ENCODE measurements around the gene SPATS1.
"Not testable (repeated sequence)": the region's sequence is repeated elsewhere in the genome, so short reads cannot be mapped to it uniquely, and the experiment has no call there.

Gene SPATS1

GRCh38 chr6:44311304-44311703 lies 31.1 kb upstream of the SPATS1 start:
- Histone ChIP-seq H3K4me3 (ENCODE audit: extremely low read depth, insufficient read depth, low read length, poor library complexity, severe bottlenecking) (no peak overlapping the region), H3K4me1 (ENCODE audit: control insufficient read depth, insufficient read depth, low read length, poor library complexity, severe bottlenecking) (no peaks in the 10 kb centered on the region), H3K36me3 (ENCODE audit: control insufficient read depth, insufficient read depth, low read length) (peaks cover 52% of the 10 kb centered on the region), H3K9me3 (ENCODE audit: control insufficient read depth, low read length) (no peaks in the 10 kb centered on the region), H3K27ac (ENCODE audit: low read depth, low read length, severe bottlenecking) (no peak overlapping the region)
- WGBS, 2 experiments (ENCODE audit: insufficient coverage in 2 of 2) = 90 to 100% methylated on average over 2 of the region's 2 CpGs

GRCh38 chr6:44311767-44312166 lies 30.7 kb upstream of the SPATS1 start:
- H3K9me3 ChIP-seq (ENCODE audit: control insufficient read depth, low read length) = no peaks in the 10 kb centered on the region
- peak overlapping the region; percentile 79 for H3K4me3 ChIP-seq (ENCODE audit: extremely low read depth, insufficient read depth, low read length, poor library complexity, severe bottlenecking)
- H3K36me3 ChIP-seq (ENCODE audit: control insufficient read depth, insufficient read depth, low read length) = peaks cover 48% of the 10 kb centered on the region
- H3K4me1 ChIP-seq (ENCODE audit: control insufficient read depth, insufficient read depth, low read length, poor library complexity, severe bottlenecking) = no peaks in the 10 kb centered on the region
- WGBS, 2 experiments (ENCODE audit: insufficient coverage in 2 of 2) = 90 to 97% methylated on average over 3 of the region's 3 CpGs
- H3K27ac ChIP-seq (ENCODE audit: low read depth, low read length, severe bottlenecking) = no peak overlapping the region

GRCh38 chr6:44312901-44313788 lies 29.3 kb upstream of the SPATS1 start, which contains the start of gene AARS2:
AARS2 (minus strand) TSS chr6:44313347; CDS start chr6:44313323, 24 bp downstream.
- Histone ChIP-seq H3K4me1 (ENCODE audit: control insufficient read depth, insufficient read depth, low read length, poor library complexity, severe bottlenecking) (no peaks in the 10 kb centered on the region), H3K4me3 (ENCODE audit: extremely low read depth, insufficient read depth, low read length, poor library complexity, severe bottlenecking) (peak within 1 kb of the TSS; percentile 79), H3K27ac (ENCODE audit: low read depth, low read length, severe bottlenecking) (peak within 1 kb of the TSS; percentile 18), H3K36me3 (ENCODE audit: control insufficient read depth, insufficient read depth, low read length) (peaks cover 38% of the 10 kb centered on the region), H3K9me3 (ENCODE audit: control insufficient read depth, low read length) (no peaks in the 10 kb centered on the region)
- WGBS, 2 experiments (ENCODE audit: insufficient coverage in 2 of 2) = 1 to 5% methylated on average over 33 to 38 of the region's 52 CpGs

- H3K4me1 ChIP-seq (ENCODE audit: control insufficient read depth, insufficient read depth, low read length, poor library complexity, severe bottlenecking); H3K4me3 ChIP-seq (ENCODE audit: extremely low read depth, insufficient read depth, low read length, poor library complexity, severe bottlenecking); H3K27ac ChIP-seq (ENCODE audit: low read depth, low read length, severe bottlenecking); H3K9me3 ChIP-seq (ENCODE audit: control insufficient read depth, low read length): not testable (repeated sequence)
- WGBS, 2 experiments (ENCODE audit: insufficient coverage in 2 of 2) = 80 to 83% methylated on average over 3 to 6 of the region's 8 CpGs
- H3K36me3 ChIP-seq (ENCODE audit: control insufficient read depth, insufficient read depth, low read length) = peaks cover 25% of the 10 kb centered on the region
Measured at GRCh38 chr6:44314657-44315056, 27.8 kb upstream of the SPATS1 start.

- peaks cover 16% of the 10 kb centered on the region for H3K36me3 ChIP-seq (ENCODE audit: control insufficient read depth, insufficient read depth, low read length)
- 86 to 100% methylated on average over 3 of the region's 3 CpGs for WGBS, 2 experiments (ENCODE audit: insufficient coverage in 2 of 2)
- H3K4me1 ChIP-seq (ENCODE audit: control insufficient read depth, insufficient read depth, low read length, poor library complexity, severe bottlenecking) = no peaks in the 10 kb centered on the region
- H3K4me3 ChIP-seq (ENCODE audit: extremely low read depth, insufficient read depth, low read length, poor library complexity, severe bottlenecking) = no peak overlapping the region
- H3K27ac ChIP-seq (ENCODE audit: low read depth, low read length, severe bottlenecking) = no peak overlapping the region
- no peaks in the 10 kb centered on the region for H3K9me3 ChIP-seq (ENCODE audit: control insufficient read depth, low read length)
Measured at GRCh38 chr6:44315516-44315915, 26.9 kb upstream of the SPATS1 start.

GRCh38 chr6:44315951-44316350 lies 26.5 kb upstream of the SPATS1 start:
- Histone ChIP-seq H3K4me3 (ENCODE audit: extremely low read depth, insufficient read depth, low read length, poor library complexity, severe bottlenecking) (no peak overlapping the region), H3K4me1 (ENCODE audit: control insufficient read depth, insufficient read depth, low read length, poor library complexity, severe bottlenecking) (no peaks in the 10 kb centered on the region), H3K27ac (ENCODE audit: low read depth, low read length, severe bottlenecking) (no peak overlapping the region), H3K36me3 (ENCODE audit: control insufficient read depth, insufficient read depth, low read length) (peaks cover 12% of the 10 kb centered on the region), H3K9me3 (ENCODE audit: control insufficient read depth, low read length) (no peaks in the 10 kb centered on the region)
- WGBS, 2 experiments (ENCODE audit: insufficient coverage in 2 of 2) = 50 to 83% methylated on average over 1 to 2 of the region's 5 CpGs

- Histone ChIP-seq H3K9me3 (ENCODE audit: control insufficient read depth, low read length) (no peaks in the 10 kb centered on the region), H3K4me3 (ENCODE audit: extremely low read depth, insufficient read depth, low read length, poor library complexity, severe bottlenecking) (no peak overlapping the region), H3K4me1 (ENCODE audit: control insufficient read depth, insufficient read depth, low read length, poor library complexity, severe bottlenecking) (no peaks in the 10 kb centered on the region), H3K36me3 (ENCODE audit: control insufficient read depth, insufficient read depth, low read length) (peaks cover 7% of the 10 kb centered on the region), H3K27ac (ENCODE audit: low read depth, low read length, severe bottlenecking) (no peak overlapping the region)
- WGBS, 2 experiments (ENCODE audit: insufficient coverage in 2 of 2) = 96 to 100% methylated on average over 3 to 5 of the region's 12 CpGs
Measured at GRCh38 chr6:44316481-44316880, 26.0 kb upstream of the SPATS1 start.

GRCh38 chr6:44317136-44317631 lies 25.3 kb upstream of the SPATS1 start:
- not testable (repeated sequence) for H3K9me3 ChIP-seq (ENCODE audit: control insufficient read depth, low read length); H3K4me1 ChIP-seq (ENCODE audit: control insufficient read depth, insufficient read depth, low read length, poor library complexity, severe bottlenecking); H3K36me3 ChIP-seq (ENCODE audit: control insufficient read depth, insufficient read depth, low read length); H3K4me3 ChIP-seq (ENCODE audit: extremely low read depth, insufficient read depth, low read length, poor library complexity, severe bottlenecking); H3K27ac ChIP-seq (ENCODE audit: low read depth, low read length, severe bottlenecking)
- 43 to 67% methylated on average over 1 to 3 of the region's 9 CpGs for WGBS, 2 experiments (ENCODE audit: insufficient coverage in 2 of 2)

GRCh38 chr6:44321210-44321609 lies 21.2 kb upstream of the SPATS1 start:
- Histone ChIP-seq H3K4me1 (ENCODE audit: control insufficient read depth, insufficient read depth, low read length, poor library complexity, severe bottlenecking) (no peaks in the 10 kb centered on the region), H3K9me3 (ENCODE audit: control insufficient read depth, low read length) (no peaks in the 10 kb centered on the region), H3K27ac (ENCODE audit: low read depth, low read length, severe bottlenecking) (no peak overlapping the region), H3K4me3 (ENCODE audit: extremely low read depth, insufficient read depth, low read length, poor library complexity, severe bottlenecking) (no peak overlapping the region), H3K36me3 (ENCODE audit: control insufficient read depth, insufficient read depth, low read length) (no peaks in the 10 kb centered on the region)
- WGBS, 2 experiments (ENCODE audit: insufficient coverage in 2 of 2) = 82% methylated on average over 1 of the region's 3 CpGs; no CpG with 5 or more reads in 1 of the 2 experiments

GRCh38 chr6:44327096-44327495 lies 15.4 kb upstream of the SPATS1 start:
- H3K4me1 ChIP-seq (ENCODE audit: control insufficient read depth, insufficient read depth, low read length, poor library complexity, severe bottlenecking) = no peaks in the 10 kb centered on the region
- H3K36me3 ChIP-seq (ENCODE audit: control insufficient read depth, insufficient read depth, low read length) = no peaks in the 10 kb centered on the region
- no peak overlapping the region for H3K4me3 ChIP-seq (ENCODE audit: extremely low read depth, insufficient read depth, low read length, poor library complexity, severe bottlenecking)
- H3K27ac ChIP-seq (ENCODE audit: low read depth, low read length, severe bottlenecking) = no peak overlapping the region
- no peaks in the 10 kb centered on the region for H3K9me3 ChIP-seq (ENCODE audit: control insufficient read depth, low read length)

GRCh38 chr6:44327760-44328159 lies 14.7 kb upstream of the SPATS1 start:
- Histone ChIP-seq H3K27ac (ENCODE audit: low read depth, low read length, severe bottlenecking) (no peak overlapping the region), H3K4me1 (ENCODE audit: control insufficient read depth, insufficient read depth, low read length, poor library complexity, severe bottlenecking) (no peaks in the 10 kb centered on the region), H3K4me3 (ENCODE audit: extremely low read depth, insufficient read depth, low read length, poor library complexity, severe bottlenecking) (no peak overlapping the region), H3K36me3 (ENCODE audit: control insufficient read depth, insufficient read depth, low read length) (no peaks in the 10 kb centered on the region), H3K9me3 (ENCODE audit: control insufficient read depth, low read length) (no peaks in the 10 kb centered on the region)
- 93% methylated on average over 2 of the region's 2 CpGs; no CpG with 5 or more reads in 1 of the 2 experiments for WGBS, 2 experiments (ENCODE audit: insufficient coverage in 2 of 2)

All from mesodermal cell (in vitro differentiated cells).